PC-3 (cell line): Measurements from ENCODE around the gene TAF6. TPM values are rescaled to one million over a fixed set of nuclear protein-coding genes. Genes with fewer than 3 reads are reported as not detected.

Experiments
- ATAC-seq: fragments of 200-7000 bp; cut with Tn5 transposase; 2 replicates; pipeline ENCODE4 v1.9.1; 2020; ENCODE audit warnings: mild to moderate bottlenecking, moderate library complexity
- Bru-seq: library from RNA; stranded (reverse); fragments of 400-500 nt; gene quantifications from one replicate; lab custom pipeline; 2021; lab: Mats Ljungman, UMichigan
- BruChase-seq, 2 experiments: library from RNA; stranded (reverse); fragments of 400-500 nt; gene quantifications; one replicate each; lab custom pipeline; 2021; lab: Mats Ljungman, UMichigan
- BruUV-seq: library from RNA; stranded (reverse); fragments of 400-500 nt; replicated peaks from 2 replicates; lab custom pipeline; 2021; lab: Mats Ljungman, UMichigan
- CTCF ChIA-PET: fragments of 300-600 bp; sonication (Branson Sonifier 250); formaldehyde crosslinking; loops from one replicate; lab custom pipeline; 2022; ENCODE audit warnings: antibody characterized with exemption; lab: Charles Lee
- POLR2A ChIA-PET: fragments of 300-600 bp; sonication (Branson Sonifier 250); formaldehyde crosslinking; loops from one replicate; lab custom pipeline; 2022; ENCODE audit warnings: antibody characterized with exemption; ENCODE audit not compliant: unreplicated experiment; lab: Charles Lee
- DNase-seq: peaks from one replicate; pipeline ENCODE4 v3.0.0-alpha.2; 2015
- H2AFZ ChIP-seq: fragments of 300-600 bp; sonication (generic); 2 replicates; pipeline ENCODE4 v1.6.0; 2016; ENCODE audit warnings: antibody characterized with exemption, low read length
- H3F3A ChIP-seq: fragments of 300-600 bp; sonication (generic); one replicate; pipeline ENCODE4 v1.6.0; 2017; ENCODE audit warnings: antibody characterized with exemption, low read length, control low read depth, mild to moderate bottlenecking; ENCODE audit not compliant: unreplicated experiment
- H3K27ac ChIP-seq: fragments of 300-600 bp; sonication (generic); 2 replicates; pipeline ENCODE4 v1.5.1; 2016; ENCODE audit warnings: mild to moderate bottlenecking, low read length
- H3K27me3 ChIP-seq: fragments of 300-600 bp; sonication (generic); 2 replicates; pipeline ENCODE4 v1.6.1; 2016; ENCODE audit warnings: low read length, mixed read lengths
- H3K36me3 ChIP-seq: fragments of 300-600 bp; sonication (generic); 2 replicates; pipeline ENCODE4 v1.6.1; 2016; ENCODE audit warnings: low read depth, mixed run types, low read length, mixed read lengths
- H3K4me1 ChIP-seq: fragments of 300-600 bp; sonication (generic); 2 replicates; pipeline ENCODE4 v1.5.1; 2016; ENCODE audit warnings: low read length; ENCODE audit not compliant: insufficient read depth
- H3K4me2 ChIP-seq: fragments of 300-600 bp; sonication (generic); 2 replicates; pipeline ENCODE4 v1.6.0; 2016; ENCODE audit warnings: low read length
- H3K4me3 ChIP-seq: fragments of 300-600 bp; sonication (generic); 2 replicates; pipeline ENCODE4 v1.5.1; 2016; ENCODE audit warnings: mild to moderate bottlenecking, low read length, mixed read lengths
- H3K79me2 ChIP-seq: fragments of 300-600 bp; sonication (generic); 2 replicates; pipeline ENCODE4 v1.6.1; 2017; ENCODE audit warnings: low read length, mixed read lengths
- H3K9ac ChIP-seq: fragments of 300-600 bp; sonication (generic); 2 replicates; pipeline ENCODE4 v1.6.0; 2016; ENCODE audit warnings: mild to moderate bottlenecking, low read length
- H3K9me2 ChIP-seq: fragments of 300-600 bp; sonication (generic); replicated peaks from 2 replicates; pipeline ENCODE4 v1.6.1; 2016; ENCODE audit warnings: mixed run types, low read length, mixed read lengths
- H3K9me3 ChIP-seq: fragments of 300-600 bp; sonication (generic); 2 replicates; pipeline ENCODE4 v1.6.1; 2016; ENCODE audit warnings: low read length, mixed read lengths
- H4K20me1 ChIP-seq: fragments of 300-600 bp; sonication (generic); 2 replicates; pipeline ENCODE4 v1.6.1; 2016; ENCODE audit warnings: low read length, mixed read lengths
- CTCF ChIP-seq: fragments of 300-600 bp; sonication (generic); conservative IDR thresholded peaks from 2 replicates; pipeline ENCODE4 v1.5.1; 2017; ENCODE audit warnings: antibody characterized with exemption, low read depth, mild to moderate bottlenecking, low read length
- EZH2 ChIP-seq: fragments of 300-600 bp; sonication (generic); IDR thresholded peaks from one replicate; pipeline ENCODE4 v1.6.1; 2017; ENCODE audit warnings: antibody characterized with exemption, mild to moderate bottlenecking, low read length; ENCODE audit not compliant: unreplicated experiment
- EZH2phosphoT487 ChIP-seq: fragments of 300-600 bp; sonication (generic); IDR thresholded peaks from 2 replicates; pipeline ENCODE4 v1.6.1; 2018; ENCODE audit warnings: mild to moderate bottlenecking, antibody characterized with exemption, low read length, borderline replicate concordance
- intact Hi-C: fragments of 100-400 bp; cut with micrococcal nuclease; formaldehyde crosslinking; loops from 2 replicates; pipeline ENCODE4 v1.9.0; 2023
- long read RNA-seq: library from polyadenylated mRNA; unstranded; transcript quantifications from one replicate; pipeline ENCODE4 v2.0.0, GENCODE V29; 2021; ENCODE audit not compliant: unreplicated experiment
- total RNA-seq: library from RNA; depleted of rRNA; stranded (reverse); fragments of >200 nt; gene quantifications from 2 replicates; pipeline ENCODE4 v1.2.3, GENCODE V29; 2014; rRNA removed

The TAF6 gene
- total RNA-seq: 51.4 and 58.6 TPM in 2 replicates
- percentile 69 among the genes with signal in this experiment for Bru-seq, nascent RNA
- percentile 90 among the genes with signal in this experiment for BruChase-seq, experiment 1, labeled RNA remaining after a 6-hour chase
- BruChase-seq, experiment 2, labeled RNA remaining after a 2-hour chase: percentile 77 among the genes with signal in this experiment
- long read RNA-seq, transcript TAF6-211 (15 exons, 2,464 nt): major isoform, 47 of 160 reads
- long read RNA-seq, transcript TAF6-201 (15 exons, 2,727 nt): minor isoform, 6 of 160 reads
- long read RNA-seq, partial matches to known transcripts: 59 of 160 reads
- long read RNA-seq, other reads (novel, unspliced or antisense): 43 of 160 reads

GRCh38 chr7:100119072-100119969 is at the start of gene TAF6, which contains the start of gene CNPY4:
TSS of gene TAF6 (minus strand) at chr7:100119358. CDS start at chr7:100114209, 5,149 bp downstream.
TSS of gene CNPY4 (plus strand) at chr7:100119634. CDS start at chr7:100119745, 111 bp downstream.
- BruUV-seq: no TSS peak

GRCh38 chr7:100167912-100168323 is 48.8 kb upstream of the TAF6 start:
- H3K9ac ChIP-seq: no peak overlapping the region
- intact Hi-C loops: no loop called here

More at GRCh38 chr7:100119072-100119969, at the start of gene TAF6, which contains the start of gene CNPY4:
- intact Hi-C loops: loop anchor here (2.0 kb wide), 1 partner anchor 19 kb away; the partner anchor contains the start of genes AP4M1 and MCM7
- peak within 1 kb of the TSS; percentile 97 for H3K4me2 ChIP-seq
- no peaks in the 10 kb centered on the region for H3K27me3 ChIP-seq
- H3K9me2 ChIP-seq: no peaks in the 10 kb centered on the region
- DNase-seq: peak; percentile 94
- CTCF ChIA-PET: no interaction called here
- H3F3A ChIP-seq: no peaks in the 10 kb centered on the region
- H3K4me3 ChIP-seq: peak within 1 kb of the TSS; percentile 98
- H3K9ac ChIP-seq: peak within 1 kb of the TSS; percentile 87
- no peaks in the 10 kb centered on the region for H3K36me3 ChIP-seq
- H3K9me3 ChIP-seq: no peaks in the 10 kb centered on the region
- H3K27ac ChIP-seq: peak within 1 kb of the TSS; percentile 49
- peak within 1 kb of the TSS; percentile 96 for H2AFZ ChIP-seq
- POLR2A ChIA-PET: no interaction called here
- peak; percentile 82 for ATAC-seq
- H4K20me1 ChIP-seq: no peaks in the 10 kb centered on the region
- peaks cover 13% of the 10 kb centered on the region; the same call in 1 of the 2 replicates for H3K4me1 ChIP-seq
- peaks cover 16% of the 10 kb centered on the region for H3K79me2 ChIP-seq
- TF ChIP-seq EZH2 (no peak), EZH2phosphoT487 (no peak), CTCF (no peak)

More at GRCh38 chr7:100167912-100168323, 48.8 kb upstream of the TAF6 start:
- DNase-seq (no peak), ATAC-seq (peak; percentile 4; the same call in 1 of the 2 replicates)
- H4K20me1 ChIP-seq: no peaks in the 10 kb centered on the region
- TF ChIP-seq EZH2phosphoT487 (no peak), EZH2 (no peak), CTCF (no peak)
- H3K27ac ChIP-seq: no peak overlapping the region
- no peaks in the 10 kb centered on the region for H3K9me3 ChIP-seq
- peak overlapping the region; percentile 93 for H2AFZ ChIP-seq
- H3K4me1 ChIP-seq: peaks cover 15% of the 10 kb centered on the region; the same call in 1 of the 2 replicates
- no peaks in the 10 kb centered on the region for H3K79me2 ChIP-seq
- POLR2A ChIA-PET: no interaction called here
- no TSS peak for BruUV-seq
- no peaks in the 10 kb centered on the region for H3F3A ChIP-seq
- peak overlapping the region; percentile 97 for H3K4me2 ChIP-seq
- H3K36me3 ChIP-seq: no peaks in the 10 kb centered on the region
- CTCF ChIA-PET: interaction anchor here (0.6 to 1.0 kb wide), 2 partner anchors 21 to 22 kb away, joined by 3 to 4 read pairs; no protein-coding TSS in a partner anchor
- H3K9me2 ChIP-seq: no peaks in the 10 kb centered on the region
- peak overlapping the region; percentile 72 for H3K4me3 ChIP-seq
- no peaks in the 10 kb centered on the region for H3K27me3 ChIP-seq
